Heart left ventricle (tissue), 13 donors: Measurements from ENCODE around the gene FBXO41.

ENCODE experiments used
- POLR2A ChIP-seq, 2 donors: fragments of 450-650 bp; IDR thresholded peaks; one replicate each; pipeline ENCODE4 v1.6.1; 2017; ENCODE audit warnings: antibody characterized with exemption in 2 of 2, mild to moderate bottlenecking in 2 of 2, moderate library complexity in 2 of 2
- TF ChIP-seq, protein P1 (sequence below), 12 donors: fragments of 200-600 bp; sonication (generic) in 4 of 12; IDR thresholded peaks; one replicate each; pipeline versions ENCODE4 v1.5.0 to v1.8.0; 2018 to 2022; ENCODE audit warnings: antibody characterized with exemption in 12 of 12, mild to moderate bottlenecking in 5 of 12
- donor health status: ischemic (EF 13 %, LVEDD 7.1; RV severe dilation, severe dysfunction).
- donor health status: DM: no; HTN: yes; CAD: no.
- donor health status: DM: no; HTN: no; CAD: no.
- donor health status: ischemic (EF 25% LVEDD 6.9; RV normal size, moderate dysfunction).
- donor health status: ischemic (EF 25% LVEDD 5.7; RV mildly dilated, moderate dysfunction).
- donor health status: ischemic (EF 35%, LVEDD 5.7; RV mildly dilated, moderate dysfunction).
- donor health status: nonischemic (EF 11% LVEDD 7.7; RV severe dilation, severe dysfunction).
- donor health status: DM: yes; HTN: yes; CAD: no.
- donor health status: PGD.
- donor health status: ischemic (EF 29% LVEDD 5.4; RV normal size, mild dysfunction).
- donor health status: nonischemic (EF 23%, LVEDD 6.1; RV moderate dilation, normal function).

- TF ChIP-seq, protein P1, sequence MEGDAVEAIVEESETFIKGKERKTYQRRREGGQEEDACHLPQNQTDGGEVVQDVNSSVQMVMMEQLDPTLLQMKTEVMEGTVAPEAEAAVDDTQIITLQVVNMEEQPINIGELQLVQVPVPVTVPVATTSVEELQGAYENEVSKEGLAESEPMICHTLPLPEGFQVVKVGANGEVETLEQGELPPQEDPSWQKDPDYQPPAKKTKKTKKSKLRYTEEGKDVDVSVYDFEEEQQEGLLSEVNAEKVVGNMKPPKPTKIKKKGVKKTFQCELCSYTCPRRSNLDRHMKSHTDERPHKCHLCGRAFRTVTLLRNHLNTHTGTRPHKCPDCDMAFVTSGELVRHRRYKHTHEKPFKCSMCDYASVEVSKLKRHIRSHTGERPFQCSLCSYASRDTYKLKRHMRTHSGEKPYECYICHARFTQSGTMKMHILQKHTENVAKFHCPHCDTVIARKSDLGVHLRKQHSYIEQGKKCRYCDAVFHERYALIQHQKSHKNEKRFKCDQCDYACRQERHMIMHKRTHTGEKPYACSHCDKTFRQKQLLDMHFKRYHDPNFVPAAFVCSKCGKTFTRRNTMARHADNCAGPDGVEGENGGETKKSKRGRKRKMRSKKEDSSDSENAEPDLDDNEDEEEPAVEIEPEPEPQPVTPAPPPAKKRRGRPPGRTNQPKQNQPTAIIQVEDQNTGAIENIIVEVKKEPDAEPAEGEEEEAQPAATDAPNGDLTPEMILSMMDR (IDR thresholded peaks at IDR 0.05), result no peak
- no peak for TF ChIP-seq POLR2A (IDR thresholded peaks at IDR 0.05)
Measured at GRCh38 chr2:73225513-73226360, 58.5 kb downstream of the FBXO41 start.
